ENCODE measurements around the gene GCGR.

Gene GCGR

GRCh38 chr17:81845881-81846742, 42.2 kb downstream of the GCGR start:
- ChIA-PET CTCF (interaction anchor here (1.5 kb wide), 1 partner anchor 111 kb away, joined by 3 read pairs; no protein-coding TSS in a partner anchor), POLR2A (interaction anchor here (1.0 kb wide), 1 partner anchor 13 kb away, joined by 3 read pairs; the partner anchor contains the start of gene MCRIP1)
- DNase-seq (ENCODE audit: extremely low spot score) = no peak
- no peak for TF ChIP-seq CTCF (IDR thresholded peaks at IDR 0.05; ENCODE audit: control extremely low read depth, extremely low read depth, low read depth, missing control alignments)

- ChIA-PET POLR2A (interaction anchor here (1.0 kb wide), 1 partner anchor 14 kb away, joined by 3 read pairs; the partner anchor contains the start of gene MCRIP1), CTCF (interaction anchor here (1.5 kb wide), 1 partner anchor 112 kb away, joined by 3 read pairs; no protein-coding TSS in a partner anchor)
- DNase-seq (ENCODE audit: extremely low spot score) = no peak
- TF ChIP-seq CTCF (IDR thresholded peaks at IDR 0.05; ENCODE audit: control extremely low read depth, extremely low read depth, low read depth, missing control alignments) = no peak
Measured at GRCh38 chr17:81846743-81847689, 43.1 kb downstream of the GCGR start.

- TF ChIP-seq CTCF (IDR thresholded peaks at IDR 0.05; ENCODE audit: control extremely low read depth, extremely low read depth, low read depth, missing control alignments) = no peak
- no peak for DNase-seq (ENCODE audit: extremely low spot score)
- ChIA-PET CTCF (no interaction called here), POLR2A (no interaction called here)
Measured at GRCh38 chr17:81849457-81849856, 45.5 kb downstream of the GCGR start.

GRCh38 chr17:81851423-81851822, 47.5 kb downstream of the GCGR start:
- POLR2A ChIA-PET = interaction anchor here (1.5 kb wide), 1 partner anchor 15 kb away, joined by 4 read pairs; no protein-coding TSS in a partner anchor
- TF ChIP-seq CTCF (IDR thresholded peaks at IDR 0.05; ENCODE audit: control extremely low read depth, extremely low read depth, low read depth, missing control alignments) = no peak
- CTCF ChIA-PET = no interaction called here
- no peak for DNase-seq (ENCODE audit: extremely low spot score)

GRCh38 chr17:81852237-81852636, 48.3 kb downstream of the GCGR start:
- TF ChIP-seq CTCF (IDR thresholded peaks at IDR 0.05; ENCODE audit: control extremely low read depth, extremely low read depth, low read depth, missing control alignments) = no peak
- ChIA-PET CTCF (interaction anchor here (1.0 to 1.4 kb wide), 2 partner anchors 17 to 107 kb away, joined by 3 to 4 read pairs; no protein-coding TSS in a partner anchor), POLR2A (interaction anchor here (1.5 kb wide), 1 partner anchor 14 kb away, joined by 4 read pairs; no protein-coding TSS in a partner anchor)
- DNase-seq (ENCODE audit: extremely low spot score) = no peak
